ENCODE results near the gene SPART.
"Not testable (repeated sequence)": the region's sequence is repeated elsewhere in the genome, so short reads cannot be mapped to it uniquely, and the experiment has no call there.

SPART gene

DNA sequence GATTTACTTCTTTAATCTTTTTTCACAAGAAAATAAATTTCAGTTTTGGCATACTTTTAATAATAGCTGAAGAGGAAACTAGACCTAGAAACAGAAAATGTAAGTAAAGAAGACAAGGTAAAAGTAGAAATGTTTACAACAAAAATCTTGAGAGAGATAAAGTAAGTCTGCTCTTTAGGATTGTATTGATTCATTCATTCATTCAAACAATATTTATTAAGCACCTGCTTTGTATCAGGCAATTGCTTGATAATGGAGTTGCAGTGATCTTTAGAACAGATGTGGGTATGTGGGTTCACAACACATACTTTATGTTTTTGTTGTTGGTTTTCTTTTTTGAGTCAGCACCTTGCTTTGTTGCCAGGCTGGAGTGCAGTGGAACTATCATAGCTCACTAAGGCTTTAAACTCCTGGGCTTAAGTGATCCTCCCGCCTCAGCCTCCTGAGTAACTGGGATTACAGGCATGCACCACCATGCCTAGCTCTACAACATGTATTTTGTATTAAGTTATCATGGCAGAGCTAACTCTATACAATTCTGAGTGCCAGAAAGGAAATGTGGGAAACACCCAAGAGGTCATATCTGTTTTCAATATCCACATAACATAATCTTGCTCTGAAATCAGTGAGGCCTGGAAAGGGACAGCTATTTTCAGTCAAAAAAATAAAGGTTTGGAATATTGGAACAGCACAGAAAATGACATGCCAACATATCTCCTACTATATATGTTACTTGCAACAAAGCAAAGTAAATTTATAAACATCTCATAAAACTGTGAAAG, 8.8 kb upstream of the SPART start:
- DNase-seq, result no peak

DNA sequence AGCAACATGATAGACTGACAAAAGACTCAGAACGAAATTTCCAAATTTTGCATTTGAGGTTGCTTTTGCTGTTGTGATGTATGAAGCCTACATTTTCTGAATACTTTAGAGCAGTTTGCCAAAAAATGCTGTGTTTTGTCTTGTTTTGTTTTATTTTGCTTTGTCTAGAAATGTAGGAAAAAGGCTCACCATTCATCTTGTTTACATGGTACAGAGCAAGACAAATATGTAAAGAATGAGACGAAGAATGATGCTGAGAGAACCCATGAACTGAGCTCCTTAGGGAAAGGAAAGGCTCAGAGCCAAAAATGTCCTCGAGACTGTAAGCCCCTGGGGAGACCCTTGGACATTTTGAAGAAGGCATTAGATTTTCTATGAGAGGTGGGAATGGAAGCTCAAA, 6.8 kb upstream of the SPART start:
- DNase-seq, result no peak

DNA sequence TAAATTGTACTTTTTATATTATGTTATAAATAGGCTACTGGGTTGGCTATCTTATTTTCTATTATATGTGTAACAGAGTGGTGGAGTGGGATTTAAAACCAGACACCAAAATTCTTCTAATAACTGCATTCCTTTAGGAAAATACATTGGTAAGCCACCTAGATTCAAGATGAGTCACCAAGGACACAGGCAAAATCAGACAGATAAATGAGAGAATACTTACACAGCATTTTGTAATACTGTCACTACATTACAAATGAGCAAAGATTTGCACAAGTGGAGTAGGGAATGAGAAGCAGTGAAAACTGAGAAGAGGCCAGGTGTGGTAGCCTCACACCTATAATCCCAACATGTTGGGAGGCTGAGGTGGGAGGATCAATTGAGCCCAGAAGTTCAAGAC, 6.2 kb upstream of the SPART start:
- DNase-seq, result no peak

DNA sequence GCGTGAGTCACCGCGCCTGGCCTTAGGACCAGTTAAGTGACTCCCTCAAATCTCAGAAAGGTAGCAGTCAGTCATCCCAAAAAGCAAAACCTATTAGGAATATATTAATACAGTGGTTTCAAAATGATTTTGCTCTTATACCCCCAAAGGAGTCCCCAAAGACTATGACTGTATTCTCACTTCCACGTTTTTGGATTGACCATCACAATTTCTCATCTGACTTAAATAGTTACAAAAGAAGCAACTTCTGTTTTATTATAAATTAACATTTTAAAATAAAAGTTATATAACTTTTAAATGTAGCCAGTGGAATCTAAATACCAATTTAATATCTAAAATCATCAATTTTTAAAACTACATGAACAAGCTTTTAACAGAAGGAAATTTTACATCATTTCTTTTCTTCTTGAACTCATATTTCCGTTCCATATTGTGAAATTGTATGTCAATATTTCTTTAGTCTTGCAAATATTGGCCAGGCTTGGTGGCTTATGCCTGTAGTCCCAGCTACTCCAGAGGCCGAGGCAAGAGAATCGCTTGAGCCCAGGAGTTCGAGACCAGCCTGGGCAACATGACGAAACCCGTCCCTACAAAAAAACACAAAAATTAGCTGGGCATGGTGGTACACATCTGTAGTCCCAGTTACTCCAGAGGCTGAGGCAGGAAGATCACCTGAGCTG, 1.5 kb upstream of the SPART start:
- no peak for DNase-seq

DNA sequence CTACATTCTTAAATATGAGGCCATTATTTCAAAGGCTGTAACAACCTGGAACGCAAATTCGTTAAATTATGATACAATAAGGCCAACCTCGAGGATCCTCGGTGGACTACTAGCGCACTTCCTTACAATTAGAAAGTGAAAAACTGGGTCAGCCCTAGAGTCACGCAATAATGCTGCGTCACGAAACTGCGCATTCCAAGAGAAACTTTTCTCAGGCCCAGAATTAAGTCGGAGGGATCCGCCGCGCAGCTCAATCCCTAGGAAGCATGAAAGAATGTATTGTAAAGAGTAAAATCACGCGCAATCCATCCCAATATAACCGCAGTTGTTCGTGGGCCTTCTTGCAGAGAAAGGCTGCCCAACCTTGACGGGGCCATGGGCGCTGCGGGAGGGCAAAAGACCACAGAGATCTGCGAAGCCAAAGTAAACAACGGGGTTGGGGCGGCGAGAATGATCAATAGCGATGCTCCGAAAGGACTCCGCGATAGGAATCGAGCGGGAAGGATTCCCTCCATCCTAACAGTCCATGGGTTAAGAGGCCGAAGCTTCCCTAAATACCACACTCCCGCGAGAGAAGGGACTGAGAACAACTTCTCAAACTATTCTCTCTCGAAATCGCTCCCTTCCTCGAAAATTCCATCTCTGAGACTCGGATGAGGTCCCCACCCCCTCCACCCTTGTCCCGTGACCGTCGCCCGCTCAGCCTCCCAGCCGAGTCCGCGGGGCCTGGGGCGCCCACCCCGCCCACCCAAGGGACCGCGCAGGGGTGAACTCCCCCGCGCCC, 564 bp downstream of the SPART start:
- DNase-seq, result peak; percentile 18 to 54

DNA sequence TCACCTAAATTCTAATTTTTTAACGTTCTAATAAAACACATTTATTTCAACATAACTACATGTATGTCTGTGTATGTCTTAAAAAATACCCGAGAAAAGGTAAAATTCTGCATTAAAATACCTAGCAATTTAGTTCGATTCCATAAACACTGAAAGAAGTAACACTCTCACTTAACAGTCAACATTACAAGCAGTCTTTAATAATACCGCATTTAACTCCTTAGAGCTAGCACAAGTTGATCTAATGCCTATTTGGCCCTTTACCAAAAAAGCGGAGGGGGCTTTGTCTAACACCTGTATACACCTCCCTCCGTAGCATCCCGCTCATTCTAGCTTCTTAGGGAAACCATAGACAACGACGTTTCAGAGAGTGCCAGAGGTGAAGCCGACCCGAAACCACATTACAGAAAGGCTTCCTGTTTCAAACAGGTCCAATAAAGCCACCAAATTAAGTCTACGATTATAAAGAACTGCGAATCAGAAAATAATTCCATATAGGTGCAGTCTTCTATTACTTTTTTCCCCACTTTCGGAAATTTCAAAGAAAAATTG, 1.2 kb downstream of the SPART start:
- peak in 1 of 2 experiments; percentile 54 for DNase-seq

DNA sequence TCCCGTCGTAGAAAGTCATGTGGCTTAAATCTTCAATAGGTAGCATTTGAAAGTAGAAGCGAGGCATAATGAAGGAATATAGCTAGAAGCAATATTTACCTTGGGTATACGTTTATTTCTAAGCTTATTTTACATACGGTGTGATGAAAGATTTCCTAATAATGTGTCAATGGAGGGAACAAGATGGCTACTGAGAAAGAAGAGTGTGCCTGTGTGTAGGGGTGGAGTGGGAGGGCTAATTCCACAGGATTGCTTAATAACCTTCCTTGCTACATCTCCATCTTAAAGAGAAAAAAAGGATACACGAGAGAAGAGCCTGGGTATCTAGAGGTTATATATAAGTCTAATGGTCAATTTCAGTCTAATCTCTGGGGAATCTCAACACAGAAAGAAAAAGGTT, 2.0 kb downstream of the SPART start:
- peak in 1 of 2 experiments; percentile 10 for DNase-seq

DNA sequence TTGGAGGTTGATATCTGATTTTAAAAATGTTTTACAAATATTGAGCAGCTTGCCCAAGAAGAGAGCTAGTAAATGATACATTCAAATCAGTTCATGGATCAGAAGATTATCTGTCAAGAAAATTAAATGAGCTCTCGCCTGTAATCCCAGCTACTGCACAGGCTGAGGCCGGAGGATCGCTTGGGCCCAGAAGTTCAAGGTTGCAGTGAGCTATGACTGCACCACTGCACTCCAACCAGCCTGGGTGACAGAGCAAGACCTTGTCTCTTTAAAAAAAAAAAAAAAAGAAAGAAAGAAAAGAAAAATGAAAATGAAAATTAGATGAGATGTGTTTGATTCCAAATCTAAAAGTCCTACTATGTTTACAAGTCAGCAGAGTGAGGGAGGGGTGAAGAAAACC, 2.4 kb downstream of the SPART start:
- DNase-seq, result no peak

DNA sequence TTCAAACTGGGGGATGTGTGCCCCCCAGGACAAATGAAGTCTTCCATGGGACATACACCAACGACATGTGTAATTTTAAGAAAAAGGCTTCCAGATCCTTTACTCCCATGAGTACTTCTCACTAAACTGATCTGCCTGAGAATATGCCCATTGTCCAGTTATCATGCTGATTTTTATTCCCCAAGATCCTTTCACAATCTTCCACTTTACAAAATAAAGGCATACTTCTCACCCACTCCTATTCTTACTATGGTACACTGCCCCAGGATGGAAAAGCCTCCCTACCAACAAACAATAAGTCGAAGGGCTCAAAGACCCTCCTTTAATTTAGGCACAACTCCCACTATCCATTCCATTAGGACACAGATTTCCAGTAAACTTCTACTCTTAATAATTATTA, 3.5 kb downstream of the SPART start:
- no peak for DNase-seq

DNA sequence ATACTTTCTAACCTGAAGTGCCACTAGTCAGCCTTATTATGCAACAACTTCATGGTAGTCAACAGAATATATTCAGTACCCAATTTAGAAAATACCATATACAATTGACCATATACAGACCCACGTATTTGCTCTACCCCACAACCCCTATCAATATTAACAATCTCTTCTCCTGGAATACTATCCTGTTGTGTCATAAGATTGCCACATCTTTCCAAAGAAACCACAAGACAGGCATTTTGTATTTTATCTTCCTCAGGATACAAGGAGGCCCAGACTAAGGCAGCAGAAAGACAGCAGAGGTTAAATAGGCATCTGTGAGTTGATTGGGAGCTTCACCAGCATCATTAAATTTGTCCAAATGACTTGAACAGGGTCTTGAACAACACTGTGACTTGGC, 4.5 kb downstream of the SPART start:
- DNase-seq, result no peak

DNA sequence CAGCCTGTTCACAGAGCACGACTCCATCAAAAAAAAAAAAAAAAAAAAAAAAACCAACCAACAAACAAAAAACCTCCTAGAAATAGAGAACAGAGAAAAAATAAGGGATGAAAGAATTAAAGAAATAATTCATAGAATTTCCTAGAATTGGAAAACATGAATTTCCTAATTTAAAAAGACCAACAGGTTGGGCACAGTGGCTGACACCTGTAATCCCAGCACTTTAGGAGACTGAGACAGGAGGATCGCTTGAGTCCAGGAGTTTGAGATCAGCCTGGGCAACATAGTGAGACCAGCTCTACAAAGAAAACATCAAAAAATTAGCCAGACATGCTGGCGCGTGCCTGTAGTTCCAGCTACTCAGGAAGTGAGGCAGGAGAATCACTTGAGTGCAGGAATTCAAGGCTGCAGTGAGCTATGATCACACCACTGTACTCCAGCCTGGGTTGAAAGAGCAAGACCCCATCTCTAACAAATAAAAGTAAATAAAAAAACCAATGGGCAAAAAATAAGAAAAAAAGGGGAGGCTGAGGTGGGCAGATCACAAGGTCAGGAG, 6.5 kb downstream of the SPART start:
- no peak for DNase-seq

DNA sequence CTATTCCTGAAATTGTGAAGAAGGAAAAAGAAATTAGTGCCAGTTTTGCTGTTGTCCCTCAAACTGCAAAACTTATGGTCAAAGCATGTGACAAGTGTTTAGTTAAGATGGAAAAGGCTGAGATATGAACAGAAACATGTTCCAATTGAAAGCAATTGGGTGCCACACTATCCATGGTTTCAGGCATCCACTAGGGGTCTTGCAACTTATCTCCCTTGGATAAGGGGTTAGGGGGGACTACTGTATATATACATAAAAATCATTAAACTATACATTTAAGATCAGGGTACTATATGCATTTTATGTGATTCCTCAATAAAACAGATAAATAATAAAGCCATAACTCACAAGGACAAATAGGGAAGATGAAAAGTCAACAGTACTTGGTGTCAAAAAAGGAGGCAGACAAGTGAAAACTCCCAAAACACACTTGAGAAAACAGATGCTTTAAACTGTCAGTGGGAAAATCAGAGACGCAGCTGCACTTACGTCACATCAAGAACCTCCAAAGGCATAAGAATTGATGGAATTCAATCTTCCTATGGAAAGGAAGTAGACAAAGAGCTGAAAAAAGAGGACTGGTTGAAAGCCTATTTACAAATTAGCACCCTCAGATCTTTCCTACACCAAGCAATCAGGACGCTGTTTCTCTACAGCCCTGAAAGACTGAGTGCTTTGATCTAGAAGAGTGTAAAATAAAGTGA, 8.1 kb downstream of the SPART start:
- no peak for DNase-seq

DNA sequence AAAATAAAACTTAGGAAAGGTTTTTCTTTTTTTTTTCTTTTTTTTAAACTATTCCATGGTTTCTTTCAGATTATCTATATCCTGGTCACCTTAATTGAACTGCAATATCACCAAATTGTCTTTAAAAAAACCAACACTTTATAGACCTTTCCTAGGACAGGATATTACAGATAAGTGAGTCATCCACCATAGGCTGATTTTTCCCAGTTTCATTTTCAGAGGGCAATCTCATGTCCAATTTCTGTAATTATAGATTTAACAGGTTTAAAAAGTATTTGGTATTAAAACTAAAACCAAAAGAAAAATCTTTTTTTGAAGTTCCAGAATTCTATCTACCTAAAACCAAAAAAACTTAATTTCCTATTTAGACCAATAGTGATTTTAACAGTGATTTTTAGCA, 13.2 kb downstream of the SPART start:
- peak in 1 of 2 experiments; percentile 50 for DNase-seq

DNA sequence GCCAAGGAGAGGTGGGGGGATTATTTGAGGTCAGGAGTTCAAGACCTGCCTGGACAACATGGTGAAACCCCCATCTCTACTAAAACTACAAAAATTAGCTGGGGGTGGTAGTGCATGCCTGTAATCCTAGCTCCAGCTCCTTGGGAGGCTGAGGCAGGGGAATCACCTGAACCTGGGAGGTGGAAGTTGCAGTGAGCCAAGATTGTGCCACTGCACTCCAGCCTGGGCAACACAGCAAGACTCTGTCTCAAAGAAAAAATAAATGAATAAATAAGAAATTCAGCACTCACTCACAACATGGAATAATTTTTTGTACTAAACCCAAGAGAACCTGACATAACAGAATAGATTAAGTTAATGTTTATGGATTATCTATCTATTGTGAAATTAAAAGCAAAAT, 13.9 kb downstream of the SPART start:
- DNase-seq, result not testable (repeated sequence)

DNA sequence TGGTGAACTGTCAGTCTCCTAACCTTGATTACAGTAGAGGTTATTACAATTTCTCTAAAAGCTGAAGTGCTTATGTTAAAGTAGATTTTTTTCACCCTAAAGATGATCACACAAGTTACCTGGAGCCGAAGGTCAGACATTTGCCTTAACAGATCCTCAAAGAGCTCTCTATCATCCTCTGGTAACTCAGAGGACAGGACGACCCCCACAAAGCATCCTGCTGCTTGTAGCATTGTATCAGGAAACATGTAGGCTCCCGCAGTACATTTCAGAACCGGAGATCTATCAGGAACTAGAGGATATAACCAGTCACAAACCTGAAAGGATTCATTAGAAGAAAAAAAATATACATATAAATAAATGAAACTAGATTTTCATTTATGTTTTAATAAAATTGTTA, 14.9 kb downstream of the SPART start:
- DNase-seq, result no peak

DNA sequence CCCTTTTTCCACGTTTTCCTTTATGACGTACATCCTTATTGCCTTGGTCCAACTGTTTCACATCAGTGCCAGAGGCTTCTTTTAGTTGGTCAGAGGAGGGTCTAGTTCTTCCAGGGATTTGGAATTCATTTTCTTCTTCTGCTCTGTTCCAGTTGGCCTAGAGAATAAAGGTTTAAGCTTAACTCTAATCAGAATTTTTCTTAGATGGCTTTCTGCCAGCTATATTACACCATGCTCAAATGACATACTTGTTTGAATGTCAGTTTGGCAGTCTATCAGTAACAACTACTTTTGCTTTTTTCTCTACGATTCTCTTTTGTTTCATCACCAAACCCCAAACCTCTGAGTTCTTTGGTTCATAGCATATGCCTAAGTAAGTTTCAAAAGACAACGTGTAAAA, 16.8 kb downstream of the SPART start:
- no peak for DNase-seq

DNA sequence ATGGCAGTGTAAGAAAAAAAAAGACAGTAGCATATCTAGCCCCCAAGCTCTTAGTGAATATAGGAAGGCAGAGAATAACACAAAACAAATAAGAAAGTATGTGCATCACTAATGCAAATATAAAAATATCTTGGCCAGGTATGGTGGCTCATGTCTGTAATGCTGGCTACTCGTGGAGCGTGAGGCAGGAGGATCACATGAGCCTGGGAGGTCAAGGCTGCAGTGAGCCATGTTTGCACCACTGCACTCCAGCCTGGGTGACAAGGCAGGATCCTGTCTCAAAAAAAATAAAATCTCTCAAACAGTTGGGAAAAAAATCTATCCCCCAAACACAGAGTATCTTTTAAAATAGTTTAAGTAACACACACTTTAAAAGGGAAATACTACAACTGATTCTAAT, 17.4 kb downstream of the SPART start:
- no peak for DNase-seq

DNA sequence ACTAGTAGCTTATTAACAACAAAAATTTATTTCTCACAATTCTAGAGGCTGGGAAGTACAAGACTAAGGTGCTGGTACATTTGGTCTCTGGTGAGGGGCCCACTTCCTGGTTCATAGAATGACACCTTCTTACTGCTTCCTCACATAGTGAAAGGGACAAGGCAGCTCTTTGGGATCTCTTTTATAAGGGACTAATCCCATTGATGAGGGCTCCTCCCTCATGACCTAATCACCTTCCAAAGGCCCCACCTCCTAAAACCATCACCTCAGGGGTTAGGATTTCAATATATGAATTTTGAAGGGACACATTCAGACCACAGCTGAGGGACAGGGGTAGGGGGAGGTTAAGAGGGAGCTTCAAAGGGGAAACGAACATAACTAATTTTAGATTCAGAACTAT, 20.3 kb downstream of the SPART start:
- no peak for DNase-seq

DNA sequence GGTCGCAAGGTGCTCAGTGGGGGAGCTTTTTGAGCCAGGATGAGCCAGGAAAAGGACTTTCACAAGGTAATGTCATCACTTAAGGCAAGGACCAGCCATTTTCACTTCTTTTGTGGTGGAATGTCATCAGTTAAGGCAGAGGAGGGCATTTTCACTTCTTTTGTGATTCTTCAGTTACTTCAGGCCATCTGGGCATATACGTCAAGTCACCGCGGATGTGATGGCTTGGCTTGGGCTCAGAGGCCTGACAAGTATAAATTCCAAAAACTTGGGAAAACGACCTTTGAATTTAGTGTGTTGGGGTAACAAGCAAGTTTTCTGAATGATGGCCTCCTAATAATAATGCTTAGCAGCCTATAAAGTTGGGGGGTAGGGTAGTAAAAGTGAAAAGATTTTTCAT, 21.3 kb downstream of the SPART start:
- not testable (repeated sequence) for DNase-seq

DNA sequence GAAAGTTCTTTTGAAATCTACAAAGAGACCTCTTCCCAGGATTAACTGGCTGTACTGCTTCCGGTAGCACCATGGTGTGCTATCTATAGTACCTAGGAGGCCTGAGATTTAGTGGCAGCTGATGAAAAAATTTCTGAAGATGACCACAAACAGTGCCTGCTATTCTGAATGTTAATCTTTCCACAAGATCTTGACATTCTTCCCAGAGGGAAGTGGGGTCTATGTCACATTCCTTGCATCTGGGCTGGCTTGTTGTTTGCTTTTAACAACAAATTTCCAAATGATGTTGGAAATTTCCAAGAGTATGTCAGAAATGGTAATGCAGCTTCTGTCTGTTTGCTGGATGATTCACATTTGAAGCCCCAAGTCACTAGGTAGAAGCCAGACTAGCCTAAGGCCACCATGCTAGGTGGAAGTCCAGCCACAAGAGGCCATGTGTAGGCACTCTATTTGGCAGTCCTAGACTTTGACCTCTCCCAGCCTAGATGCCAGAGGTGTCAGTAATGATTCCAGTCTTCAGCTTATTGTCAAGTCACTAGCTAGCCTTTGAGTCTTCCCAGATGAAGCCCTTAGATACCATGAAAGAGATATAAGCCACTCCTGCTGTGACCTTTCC, 22.1 kb downstream of the SPART start:
- no peak for DNase-seq

DNA sequence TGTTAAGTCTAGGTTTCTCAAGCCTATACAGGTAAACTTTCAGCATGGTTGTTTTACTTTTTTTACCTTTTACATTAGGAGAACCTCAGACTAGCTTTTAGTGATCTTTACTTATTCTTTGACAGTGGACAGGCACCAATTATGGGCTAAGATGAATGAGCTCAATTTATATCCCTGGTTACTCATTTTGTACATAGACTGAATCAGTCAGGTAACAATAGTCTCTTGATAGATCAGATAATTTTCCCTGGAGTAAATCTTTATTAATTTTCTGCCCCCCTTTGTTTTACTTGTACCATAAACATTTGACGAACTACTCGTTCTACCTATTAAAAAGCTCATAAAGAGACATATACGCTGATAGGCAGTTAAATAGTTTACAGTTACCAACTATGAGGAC, 22.8 kb downstream of the SPART start:
- no peak for DNase-seq

DNA sequence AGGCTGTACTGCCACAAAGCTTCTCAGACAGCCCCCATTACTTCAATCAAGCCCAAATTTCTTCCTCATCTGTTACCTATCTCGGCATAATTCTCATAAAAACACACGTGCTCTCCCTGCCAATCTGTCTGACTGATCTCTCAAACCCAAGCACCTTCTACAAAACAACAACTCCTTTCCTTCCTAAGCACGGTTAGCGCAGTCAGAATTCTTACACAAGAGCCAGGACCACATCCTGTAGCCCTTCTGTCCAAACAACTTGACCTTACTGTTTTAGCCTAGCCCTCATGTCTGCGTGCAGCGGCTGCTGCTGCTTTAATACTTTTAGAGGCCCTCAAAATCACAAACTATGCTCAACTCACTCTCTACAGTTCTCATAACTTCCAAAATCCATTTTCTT, 26.4 kb downstream of the SPART start:
- DNase-seq, result not testable (repeated sequence)

Data from SW 1271 (cell line).